H9 (cell line): ENCODE measurements around the gene ADISSP. TPM values are rescaled to one million over a fixed set of nuclear protein-coding genes. Genes with fewer than 3 reads are reported as not detected.

ENCODE experiments used
- DNase-seq: peaks from one replicate; pipeline ENCODE4 v3.0.0-alpha.2; 2017
- H2AFZ ChIP-seq: one replicate; pipeline ENCODE4 v1.6.1; 2013; ENCODE audit warnings: mild to moderate bottlenecking, low read length, control low read depth, moderate library complexity
- H2AK5ac ChIP-seq: 2 replicates; pipeline ENCODE4 v1.6.1; 2013; ENCODE audit warnings: low read length, control low read depth, mixed read lengths; ENCODE audit not compliant: insufficient read length
- H2BK120ac ChIP-seq: one replicate; pipeline ENCODE4 v1.6.1; 2013; ENCODE audit warnings: low read depth, mild to moderate bottlenecking, low read length, control low read depth, inconsistent platforms; ENCODE audit not compliant: poor library complexity, severe bottlenecking
- H2BK12ac ChIP-seq: 2 replicates; pipeline ENCODE4 v1.6.1; 2013; ENCODE audit warnings: low read length, control low read depth, mixed read lengths, low read depth; ENCODE audit not compliant: insufficient read length
- H2BK15ac ChIP-seq: 2 replicates; pipeline ENCODE4 v1.6.1; 2013; ENCODE audit warnings: low read depth, low read length, control low read depth
- H2BK20ac ChIP-seq: one replicate; pipeline ENCODE4 v1.6.1; 2013; ENCODE audit warnings: low read depth, mild to moderate bottlenecking, low read length, control low read depth, inconsistent platforms; ENCODE audit not compliant: poor library complexity, severe bottlenecking
- H2BK5ac ChIP-seq: 2 replicates; pipeline ENCODE4 v1.6.1; 2013; ENCODE audit warnings: low read length, control low read depth, mixed read lengths; ENCODE audit not compliant: insufficient read length
- H3K14ac ChIP-seq: 2 replicates; pipeline ENCODE4 v1.6.1; 2013; ENCODE audit warnings: low read length, control low read depth; ENCODE audit not compliant: insufficient read depth
- H3K18ac ChIP-seq: 2 replicates; pipeline ENCODE4 v1.6.1; 2013; ENCODE audit warnings: low read depth, mild to moderate bottlenecking, mixed read lengths, low read length, control low read depth; ENCODE audit not compliant: insufficient read length
- H3K23ac ChIP-seq: 2 replicates; pipeline ENCODE4 v1.6.1; 2013; ENCODE audit warnings: low read length, control low read depth, mixed read lengths, low read depth; ENCODE audit not compliant: insufficient read length
- H3K23me2 ChIP-seq: 2 replicates; pipeline ENCODE4 v1.6.1; 2013; ENCODE audit warnings: low read depth, mild to moderate bottlenecking, mixed read lengths, low read length, control low read depth; ENCODE audit not compliant: insufficient read length, poor library complexity, severe bottlenecking
- H3K27ac ChIP-seq: 2 replicates; pipeline ENCODE4 v1.5.1; 2013; ENCODE audit warnings: low read length, control low read depth, mixed read lengths, low read depth; ENCODE audit not compliant: insufficient read length
- H3K27me3 ChIP-seq: 2 replicates; pipeline ENCODE4 v1.6.1; 2013; ENCODE audit warnings: low read length, control low read depth, inconsistent platforms; ENCODE audit not compliant: insufficient read depth
- H3K4ac ChIP-seq: 2 replicates; pipeline ENCODE4 v1.6.1; 2013; ENCODE audit warnings: low read depth, mild to moderate bottlenecking, control low read depth, inconsistent platforms, low read length, moderate library complexity
- H3K4me1 ChIP-seq: 2 replicates; pipeline ENCODE4 v1.6.1; 2013; ENCODE audit warnings: low read length, control low read depth, inconsistent platforms; ENCODE audit not compliant: insufficient read depth
- H3K4me2 ChIP-seq: 2 replicates; pipeline ENCODE4 v1.6.1; 2013; ENCODE audit warnings: low read length, control low read depth, mixed read lengths; ENCODE audit not compliant: insufficient read length, insufficient read depth
- H3K56ac ChIP-seq: 2 replicates; pipeline ENCODE4 v1.6.1; 2013; ENCODE audit warnings: low read depth, mild to moderate bottlenecking, mixed read lengths, low read length, control low read depth; ENCODE audit not compliant: insufficient read length
- H3K79me1 ChIP-seq: 2 replicates; pipeline ENCODE4 v1.6.1; 2013; ENCODE audit warnings: low read depth, mild to moderate bottlenecking, moderate library complexity, low read length, control low read depth, inconsistent platforms; ENCODE audit not compliant: insufficient read depth, poor library complexity, severe bottlenecking
- H3K79me2 ChIP-seq: 2 replicates; pipeline ENCODE4 v1.6.1; 2013; ENCODE audit warnings: low read length, control low read depth, inconsistent platforms; ENCODE audit not compliant: insufficient read depth
- H3K9ac ChIP-seq: 2 replicates; pipeline ENCODE4 v1.6.1; 2013; ENCODE audit warnings: low read length, control low read depth, mixed read lengths; ENCODE audit not compliant: insufficient read length; ENCODE audit errors: extremely low read depth
- H3K9me3 ChIP-seq: one replicate; pipeline ENCODE4 v1.6.1; 2013; ENCODE audit warnings: low read depth, low read length, inconsistent platforms; ENCODE audit not compliant: control insufficient read depth
- H3T11ph ChIP-seq: one replicate; pipeline ENCODE4 v1.6.1; 2013; ENCODE audit warnings: mild to moderate bottlenecking, low read length, control low read depth, inconsistent platforms
- H4K20me1 ChIP-seq: one replicate; pipeline ENCODE4 v1.6.1; 2013; ENCODE audit not compliant: control insufficient read depth, insufficient read length, insufficient read depth
- H4K5ac ChIP-seq: 2 replicates; pipeline ENCODE4 v1.6.1; 2013; ENCODE audit warnings: low read depth, mild to moderate bottlenecking, mixed read lengths, low read length, control low read depth; ENCODE audit not compliant: insufficient read length
- H4K8ac ChIP-seq: replicated peaks from 2 replicates; pipeline ENCODE4 v1.6.1; 2013; ENCODE audit warnings: low read length, control low read depth, mixed read lengths, low read depth; ENCODE audit not compliant: insufficient read length
- H4K91ac ChIP-seq: 2 replicates; pipeline ENCODE4 v1.6.1; 2013; ENCODE audit warnings: low read depth, mild to moderate bottlenecking, moderate library complexity, mixed read lengths, low read length, control low read depth; ENCODE audit not compliant: insufficient read length
- H3K27ac Mint-ChIP-seq, 3 experiments: 2 replicates in 2 of 3; 3 replicates in 1 of 3; pipeline ENCODE4 v1.8.0; 2020 to 2021; ENCODE audit warnings: mixed read lengths in 3 of 3, mild to moderate bottlenecking in 1 of 3, moderate library complexity in 1 of 3
- H3K27me3 Mint-ChIP-seq: 2 replicates; pipeline ENCODE4 v1.8.0; 2021; ENCODE audit warnings: low read depth, mild to moderate bottlenecking, moderate library complexity, mixed read lengths
- H3K36me3 Mint-ChIP-seq, 3 experiments: 2 replicates in 2 of 3; 3 replicates in 1 of 3; pipeline ENCODE4 v1.8.0; 2020 to 2021; ENCODE audit warnings: low read depth in 3 of 3, mixed read lengths in 3 of 3; ENCODE audit not compliant: insufficient read depth in 1 of 3
- H3K4me1 Mint-ChIP-seq, 2 experiments: 2 replicates each; pipeline ENCODE4 v1.8.0; 2020; ENCODE audit warnings: mixed read lengths in 2 of 2
- H3K4me3 Mint-ChIP-seq, 2 experiments: 2 replicates in 1 of 2; 3 replicates in 1 of 2; pipeline ENCODE4 v1.8.0; 2020 to 2021; ENCODE audit warnings: mild to moderate bottlenecking in 2 of 2, mixed read lengths in 2 of 2, moderate library complexity in 1 of 2
- H3K9me3 Mint-ChIP-seq, 2 experiments: 2 replicates in 1 of 2; 3 replicates in 1 of 2; pipeline ENCODE4 v1.8.0; 2020; ENCODE audit warnings: mild to moderate bottlenecking in 2 of 2, mixed read lengths in 2 of 2, moderate library complexity in 1 of 2
- WGBS: extraction: QIAGEN DNeasy Blood & Tissue Kit; methylation state at CpG from one replicate; pipeline ENCODE4 v1.1.7; 2013; ENCODE audit warnings: missing lambda C conversion rate, low lambda C conversion rate, mixed read lengths; ENCODE audit not compliant: insufficient read length; ENCODE audit errors: extremely low coverage; 5-methylcytosine and 5-hydroxymethylcytosine counted together
- total RNA-seq: library from RNA; stranded (reverse); gene quantifications from 2 replicates; pipeline ENCODE4 v1.2.1, GENCODE V29; 2021
- TF ChIP-seq, protein P1 (sequence below): fragments of 200-600 bp; sonication (generic); conservative IDR thresholded peaks from 3 replicates; pipeline ENCODE4 v1.8.0; 2021; ENCODE audit warnings: antibody characterized with exemption, mild to moderate bottlenecking

ADISSP gene
- total RNA-seq, 1 experiment from 2014 or later, result 80.9 TPM

DNA sequence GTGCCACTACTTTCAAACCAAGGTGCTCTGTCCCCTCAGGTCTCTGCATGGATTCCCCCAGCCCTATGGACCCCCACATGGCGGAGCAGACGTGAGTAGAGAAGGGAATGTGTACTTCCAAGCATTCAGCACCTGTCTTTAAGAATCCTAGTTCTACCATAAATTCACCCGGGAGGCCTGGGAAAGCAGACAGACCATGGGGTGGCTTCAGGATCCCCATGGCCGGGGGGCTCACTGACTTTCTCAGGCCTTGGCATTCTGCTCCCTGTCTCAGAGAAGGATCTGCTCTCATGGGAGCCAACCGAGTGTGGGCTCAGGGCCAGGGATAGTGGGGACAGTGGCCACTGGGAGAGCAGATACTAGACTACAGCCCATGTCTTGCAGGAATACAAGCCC, 30.8 kb upstream of the ADISSP start:
- no peak overlapping the region for H2BK15ac ChIP-seq
- no peak overlapping the region for H3K14ac ChIP-seq
- H3K79me2 ChIP-seq, result no peaks in the 10 kb centered on the region
- peak overlapping the region in 1 of 3 experiments; percentile 96; a peak in 2 of 7 replicates for H3K27ac Mint-ChIP-seq
- H3K4me1 ChIP-seq, result no peaks in the 10 kb centered on the region; the same call in 1 of the 2 replicates
- H3K9ac ChIP-seq, result no peak overlapping the region
- H4K8ac ChIP-seq, result no peak overlapping the region
- H3K18ac ChIP-seq, result no peak overlapping the region
- peak overlapping the region in 1 of 2 experiments; percentile 63; a peak in 2 of 5 replicates for H3K4me3 Mint-ChIP-seq
- no peak overlapping the region for H3K27ac ChIP-seq
- H3K27me3 Mint-ChIP-seq, result peaks cover 15% of the 10 kb centered on the region
- H3K56ac ChIP-seq, result no peak overlapping the region
- H3K9me3 ChIP-seq, result no peaks in the 10 kb centered on the region
- H3K4me1 Mint-ChIP-seq, result peaks cover 42 to 55% of the 10 kb centered on the region in 2 experiments
- no peak overlapping the region for H2AFZ ChIP-seq
- H3T11ph ChIP-seq, result no peak overlapping the region
- H2BK120ac ChIP-seq, result no peak overlapping the region
- H2BK20ac ChIP-seq, result no peak overlapping the region
- no peaks in the 10 kb centered on the region for H4K20me1 ChIP-seq
- no peaks in the 10 kb centered on the region for H3K79me1 ChIP-seq
- no peak for DNase-seq
- H3K4ac ChIP-seq, result no peak overlapping the region
- no peak overlapping the region for H2BK12ac ChIP-seq
- no peak overlapping the region for H2AK5ac ChIP-seq
- no peak overlapping the region for H4K91ac ChIP-seq
- H3K4me2 ChIP-seq, result no peak overlapping the region
- no peaks in the 10 kb centered on the region for H3K27me3 ChIP-seq
- no CpG with 5 or more reads among the region's 5 CpGs for WGBS
- peaks cover 19% of the 10 kb centered on the region for H3K23me2 ChIP-seq
- H3K36me3 Mint-ChIP-seq, result peaks cover 19 to 30% (median 24%) of the 10 kb centered on the region in 3 experiments
- H4K5ac ChIP-seq, result no peak overlapping the region
- TF ChIP-seq, protein P1, sequence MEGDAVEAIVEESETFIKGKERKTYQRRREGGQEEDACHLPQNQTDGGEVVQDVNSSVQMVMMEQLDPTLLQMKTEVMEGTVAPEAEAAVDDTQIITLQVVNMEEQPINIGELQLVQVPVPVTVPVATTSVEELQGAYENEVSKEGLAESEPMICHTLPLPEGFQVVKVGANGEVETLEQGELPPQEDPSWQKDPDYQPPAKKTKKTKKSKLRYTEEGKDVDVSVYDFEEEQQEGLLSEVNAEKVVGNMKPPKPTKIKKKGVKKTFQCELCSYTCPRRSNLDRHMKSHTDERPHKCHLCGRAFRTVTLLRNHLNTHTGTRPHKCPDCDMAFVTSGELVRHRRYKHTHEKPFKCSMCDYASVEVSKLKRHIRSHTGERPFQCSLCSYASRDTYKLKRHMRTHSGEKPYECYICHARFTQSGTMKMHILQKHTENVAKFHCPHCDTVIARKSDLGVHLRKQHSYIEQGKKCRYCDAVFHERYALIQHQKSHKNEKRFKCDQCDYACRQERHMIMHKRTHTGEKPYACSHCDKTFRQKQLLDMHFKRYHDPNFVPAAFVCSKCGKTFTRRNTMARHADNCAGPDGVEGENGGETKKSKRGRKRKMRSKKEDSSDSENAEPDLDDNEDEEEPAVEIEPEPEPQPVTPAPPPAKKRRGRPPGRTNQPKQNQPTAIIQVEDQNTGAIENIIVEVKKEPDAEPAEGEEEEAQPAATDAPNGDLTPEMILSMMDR, result no peak
- H3K23ac ChIP-seq, result no peak overlapping the region
- no peaks in the 10 kb centered on the region for H3K9me3 Mint-ChIP-seq
- no peak overlapping the region for H2BK5ac ChIP-seq
